Peyer's patch (tissue), 4 donors: Measurements from ENCODE around the gene SIMC1. TPM values are rescaled to one million over a fixed set of nuclear protein-coding genes. Genes with fewer than 3 reads are reported as not detected.
A peak's percentile ranks its signal among the peaks of the same experiment; 100 is the strongest.

Source experiments
- DNase-seq, 3 donors: peaks; one replicate each; pipeline ENCODE4 v3.0.0-alpha.2; 2017 to 2019
- H3K27ac ChIP-seq, 4 donors: fragments of 200-600 bp; sonication (generic); one replicate each; pipeline ENCODE4 v1.5.1; 2016 to 2019
- H3K27me3 ChIP-seq, 2 donors: fragments of 200-600 bp; sonication (generic); one replicate each; pipeline ENCODE4 v1.5.1; 2019
- H3K36me3 ChIP-seq, 3 donors: fragments of 200-600 bp; sonication (generic); one replicate each; pipeline ENCODE4 v1.5.1; 2016 to 2019
- H3K4me1 ChIP-seq, 4 donors: fragments of 200-600 bp; sonication (generic); one replicate each; pipeline ENCODE4 v1.5.1; 2016 to 2019
- H3K4me3 ChIP-seq, 4 donors: fragments of 200-600 bp; sonication (generic); 1 replicate in 3 of 4; 2 replicates in 1 of 4; pipeline ENCODE4 v1.5.1; 2016 to 2019; ENCODE audit warnings: mild to moderate bottlenecking in 1 of 4
- H3K9me3 ChIP-seq, 4 donors: fragments of 200-600 bp; sonication (generic); one replicate each; pipeline ENCODE4 v1.5.1; 2016 to 2019; ENCODE audit warnings: mild to moderate bottlenecking in 1 of 4
- CTCF ChIP-seq, 6 experiments: fragments of 450-650 bp in 4 of 6; fragments of 200-600 bp in 2 of 6; sonication (generic) in 1 of 6; IDR thresholded peaks; one replicate each; pipeline ENCODE4 v1.5.1; 2017 to 2019; ENCODE audit warnings: antibody characterized with exemption in 6 of 6, mild to moderate bottlenecking in 3 of 6, moderate library complexity in 1 of 6
- POLR2A ChIP-seq, 2 donors: fragments of 450-650 bp; IDR thresholded peaks; one replicate each; pipeline ENCODE4 v1.5.1; 2017; ENCODE audit warnings: antibody characterized with exemption in 2 of 2, mild to moderate bottlenecking in 2 of 2, moderate library complexity in 2 of 2
- total RNA-seq, 4 donors: library from RNA; depleted of rRNA; stranded (reverse); fragments of >200 nt; gene quantifications; one replicate each; pipeline ENCODE4 v1.1.0, GENCODE V29; 2016

SIMC1 gene
- total RNA-seq, 4 donors from 2014 or later, result 28.0 to 84.2 (median 41.2) TPM

DNA sequence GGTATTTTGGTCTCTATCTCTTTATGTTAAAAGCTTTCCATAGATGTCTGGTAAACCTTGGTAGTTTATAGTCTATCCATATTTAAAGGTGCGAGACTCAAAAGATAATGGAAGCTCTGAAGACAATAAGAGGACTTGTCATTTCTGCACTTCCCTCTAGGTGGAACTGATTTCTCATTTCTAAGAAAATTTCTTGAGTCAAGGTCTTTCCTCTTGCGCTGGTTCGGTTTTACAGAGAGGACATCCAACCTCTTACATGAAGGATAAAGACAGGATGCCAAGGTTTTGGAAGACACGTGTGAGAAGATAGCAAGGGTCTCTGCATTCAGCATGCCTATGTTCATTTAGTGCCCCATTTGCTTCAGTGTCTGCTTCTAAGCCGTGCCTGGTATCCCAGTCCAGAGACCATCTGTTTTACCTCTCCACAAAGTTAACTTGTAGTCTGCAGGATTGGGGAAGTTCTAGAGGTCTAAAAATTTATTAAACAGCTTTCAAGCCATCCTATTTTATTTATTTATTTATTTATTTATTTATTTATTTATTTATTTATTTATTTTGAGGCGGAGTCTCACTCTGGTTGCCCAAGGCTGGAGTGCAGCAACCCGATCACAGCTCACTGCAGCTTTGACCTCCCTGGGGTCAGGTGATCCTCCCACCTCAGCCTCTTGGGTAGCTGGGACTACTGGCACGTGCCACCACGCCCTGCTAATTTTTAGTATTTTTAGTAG lies 81.8 kb downstream of the SIMC1 start:
- peaks cover 0 to 53% (median 0%) of the 10 kb centered on the region in 3 donors for H3K36me3 ChIP-seq
- no peaks in the 10 kb centered on the region for H3K27me3 ChIP-seq
- no peak overlapping the region for H3K27ac ChIP-seq
- H3K9me3 ChIP-seq, result no peaks in the 10 kb centered on the region
- DNase-seq, result no peak
- TF ChIP-seq POLR2A (IDR thresholded peaks at IDR 0.05) (no peak), CTCF (IDR thresholded peaks at IDR 0.05) (peak in 2 of 6 experiments; percentile 10 to 21)
- no peaks in the 10 kb centered on the region for H3K4me1 ChIP-seq
- H3K4me3 ChIP-seq, result no peak overlapping the region

- H3K27me3 ChIP-seq, result no peaks in the 10 kb centered on the region
Measured at GRCh38 chr5:176320577-176320976, 82.4 kb downstream of the SIMC1 start.

GRCh38 chr5:176334031-176334770 lies 96.0 kb downstream of the SIMC1 start:
- Histone ChIP-seq H3K9me3 (no peaks in the 10 kb centered on the region), H3K36me3 (peaks cover 0 to 28% (median 0%) of the 10 kb centered on the region in 3 donors), H3K4me3 (no peak overlapping the region), H3K27ac (no peak overlapping the region), H3K27me3 (no peaks in the 10 kb centered on the region), H3K4me1 (no peaks in the 10 kb centered on the region)
- TF ChIP-seq POLR2A (IDR thresholded peaks at IDR 0.05) (no peak), CTCF (IDR thresholded peaks at IDR 0.05) (no peak)
- no peak for DNase-seq

More at GRCh38 chr5:176320577-176320976, 82.4 kb downstream of the SIMC1 start:
- Histone ChIP-seq H3K27ac (no peak overlapping the region), H3K4me3 (no peak overlapping the region), H3K36me3 (peaks cover 0 to 51% (median 0%) of the 10 kb centered on the region in 3 donors), H3K4me1 (no peaks in the 10 kb centered on the region), H3K9me3 (no peaks in the 10 kb centered on the region)
- DNase-seq, result no peak
- TF ChIP-seq CTCF (IDR thresholded peaks at IDR 0.05) (no peak), POLR2A (IDR thresholded peaks at IDR 0.05) (no peak)

DNA sequence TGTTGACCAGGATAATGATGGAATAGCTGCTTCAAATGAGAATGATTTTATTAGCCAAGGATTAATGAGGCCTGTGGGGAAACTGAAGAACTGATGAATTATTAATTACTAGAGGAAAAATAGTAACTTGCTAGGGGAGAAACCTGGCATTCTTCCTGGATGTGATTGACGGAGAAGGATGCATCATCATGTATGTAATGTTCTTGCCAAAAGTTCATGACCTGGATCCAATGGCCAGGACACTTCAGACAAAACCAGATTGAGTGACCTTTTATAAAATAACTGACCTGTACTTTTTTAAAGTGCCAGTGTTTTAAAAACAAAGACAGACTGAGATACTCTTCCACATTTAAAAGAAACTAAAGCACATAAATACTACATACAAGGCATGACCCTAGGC lies 99.7 kb downstream of the SIMC1 start:
- Histone ChIP-seq H3K36me3 (peaks cover 0 to 34% (median 0%) of the 10 kb centered on the region in 3 donors), H3K27ac (no peak overlapping the region), H3K9me3 (no peaks in the 10 kb centered on the region), H3K27me3 (no peaks in the 10 kb centered on the region), H3K4me1 (no peaks in the 10 kb centered on the region), H3K4me3 (no peak overlapping the region)
- TF ChIP-seq CTCF (IDR thresholded peaks at IDR 0.05) (no peak), POLR2A (IDR thresholded peaks at IDR 0.05) (no peak)
- no peak for DNase-seq

DNA sequence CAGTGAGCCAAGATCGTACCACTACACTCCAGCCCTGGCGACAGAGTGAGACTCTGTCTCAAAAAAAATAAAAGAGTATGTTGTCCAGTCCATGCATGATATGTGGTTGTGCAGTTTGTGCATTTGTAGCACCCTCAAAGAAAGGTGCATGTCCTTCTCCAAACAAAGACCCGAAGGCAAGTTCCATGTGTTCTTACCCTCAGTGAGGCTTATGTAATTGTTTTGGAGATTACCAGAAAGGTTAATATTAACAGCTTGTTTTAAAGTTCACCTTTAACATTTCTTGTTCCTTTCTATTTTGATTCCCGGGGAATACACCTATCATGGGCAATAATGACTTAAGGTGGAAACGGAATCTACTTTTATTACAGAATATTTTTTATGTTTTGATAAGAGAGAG lies 101.1 kb downstream of the SIMC1 start:
- no peak for DNase-seq

More for the DNA sequence above, 101.1 kb downstream of the SIMC1 start:
- TF ChIP-seq POLR2A (IDR thresholded peaks at IDR 0.05) (no peak), CTCF (IDR thresholded peaks at IDR 0.05) (no peak)
- H3K4me1 ChIP-seq, result no peaks in the 10 kb centered on the region
- no peaks in the 10 kb centered on the region for H3K27me3 ChIP-seq
- peaks cover 0 to 37% (median 0%) of the 10 kb centered on the region in 3 donors for H3K36me3 ChIP-seq
- no peaks in the 10 kb centered on the region for H3K9me3 ChIP-seq
- H3K27ac ChIP-seq, result no peak overlapping the region
- H3K4me3 ChIP-seq, result no peak overlapping the region
